GM10847 (cell line): ENCODE measurements around the gene ALDH8A1.

Source experiments
- POLR2A ChIP-seq: IDR thresholded peaks from 2 replicates; pipeline ENCODE4 v1.6.1; 2011; ENCODE audit not compliant: insufficient read length; ENCODE audit errors: extremely low read depth

ALDH8A1 gene

DNA sequence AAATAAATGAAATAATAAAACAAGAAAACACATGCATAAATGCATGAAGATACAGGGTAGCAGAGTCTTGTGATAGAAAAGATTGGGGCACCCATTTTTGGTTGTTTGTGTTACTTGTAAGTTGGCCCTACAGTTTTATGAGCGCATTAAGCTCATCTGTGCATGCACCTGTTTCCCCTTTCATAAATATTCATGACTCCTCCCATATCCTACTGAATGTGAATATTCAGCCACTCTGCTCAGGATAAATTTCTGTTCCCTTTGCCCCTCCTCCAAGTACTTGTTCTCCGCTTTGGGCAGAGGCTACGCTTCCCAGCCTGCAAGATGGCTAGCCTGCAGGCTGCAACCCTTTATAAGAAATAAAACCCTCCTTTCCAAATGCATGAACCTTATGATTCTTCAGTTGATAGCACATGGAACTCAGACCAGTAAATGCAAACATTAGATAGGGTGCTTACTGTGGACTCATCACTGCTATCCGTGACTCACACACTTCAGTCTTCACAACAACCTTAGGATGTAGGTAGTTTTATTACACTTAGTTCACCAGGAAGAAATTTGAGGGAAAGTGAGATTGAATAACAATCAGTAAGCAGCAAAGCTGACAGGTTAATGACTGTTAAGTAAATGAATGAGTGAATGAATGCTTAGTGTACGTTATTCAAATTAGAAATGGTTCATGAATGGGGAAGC lies 15.0 kb downstream of the ALDH8A1 start:
- TF ChIP-seq POLR2A: no peak

DNA sequence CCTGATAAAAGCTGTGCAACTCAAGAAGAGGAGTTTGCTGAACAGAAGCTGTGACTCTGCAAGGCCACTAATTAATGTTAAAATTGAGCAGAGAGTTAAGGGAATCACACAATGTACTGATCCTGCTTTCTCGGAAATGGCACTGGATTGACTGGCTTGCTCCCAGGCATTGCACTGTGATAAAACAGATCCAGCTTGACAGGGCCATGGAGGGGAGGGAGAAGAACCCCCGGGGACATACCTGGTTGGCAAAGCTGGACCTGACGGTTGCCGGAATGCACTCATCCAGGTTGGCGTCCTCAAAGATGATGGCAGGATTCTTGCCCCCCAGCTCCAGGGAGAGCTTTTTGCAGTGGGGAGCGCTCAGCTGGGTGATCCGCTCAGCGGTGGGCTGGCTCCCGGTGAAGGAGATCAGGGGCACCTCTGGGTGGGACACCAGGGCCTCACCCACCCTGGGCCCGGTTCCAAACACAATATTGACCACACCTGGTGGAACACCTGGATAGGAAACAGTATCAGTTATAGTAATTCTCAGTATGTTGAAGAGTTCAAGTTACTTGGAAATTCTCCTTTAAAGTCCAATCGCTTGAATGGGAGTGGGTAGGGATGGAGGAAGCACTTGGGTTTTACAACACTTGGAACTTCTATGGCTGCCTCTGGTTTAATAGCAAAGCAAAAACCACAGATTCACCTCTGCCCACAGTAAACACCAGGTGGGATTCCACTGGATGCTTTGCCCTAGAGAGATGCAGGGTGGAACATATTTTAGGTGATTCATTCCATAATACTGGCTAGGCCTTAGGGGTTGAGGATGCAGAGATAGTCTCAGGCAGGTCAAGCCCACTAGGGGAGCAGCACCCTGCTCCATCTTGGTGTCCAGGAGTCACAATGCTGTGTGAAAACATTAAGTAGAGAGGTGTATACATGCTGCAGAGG lies 17.1 kb downstream of the ALDH8A1 start:
- TF ChIP-seq POLR2A: no peak

DNA sequence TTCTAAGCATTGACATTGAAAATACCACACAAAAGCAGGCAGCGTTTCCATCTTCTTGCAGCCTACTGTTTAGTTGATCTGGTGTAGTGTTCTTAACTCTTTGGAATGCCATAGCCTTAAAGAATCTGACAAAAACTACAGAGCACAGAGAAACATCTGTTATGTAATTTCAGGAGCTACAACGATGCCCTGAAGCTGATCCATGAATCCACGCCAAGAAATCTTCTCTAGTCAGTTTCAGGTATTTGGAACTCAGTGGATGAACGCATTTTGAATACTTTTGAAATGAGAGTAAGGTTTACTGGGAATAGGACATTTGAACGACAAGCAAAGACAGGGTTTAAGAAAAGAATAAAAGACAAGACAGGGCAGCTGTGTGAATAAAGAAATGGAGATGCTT lies 17.8 kb downstream of the ALDH8A1 start:
- no peak for TF ChIP-seq POLR2A

DNA sequence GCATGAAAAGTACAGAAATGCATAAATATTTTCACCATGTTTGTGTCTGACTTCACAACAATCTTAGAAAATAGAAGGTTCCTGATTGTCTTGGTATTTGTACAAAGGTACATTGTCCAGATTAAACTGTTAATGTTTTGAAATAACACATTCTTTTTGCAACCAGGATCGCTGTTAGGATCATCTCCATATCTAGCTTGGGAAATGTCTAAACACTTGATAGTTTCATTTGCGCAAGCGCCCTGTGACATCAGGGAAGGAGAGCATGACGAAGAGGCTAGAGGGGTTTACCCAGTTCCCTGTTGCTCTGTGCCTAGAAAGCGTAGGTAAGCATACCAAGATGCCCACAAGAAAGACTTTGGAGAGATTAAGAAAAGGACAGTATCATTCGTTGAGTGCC lies 19.4 kb downstream of the ALDH8A1 start:
- no peak for TF ChIP-seq POLR2A

DNA sequence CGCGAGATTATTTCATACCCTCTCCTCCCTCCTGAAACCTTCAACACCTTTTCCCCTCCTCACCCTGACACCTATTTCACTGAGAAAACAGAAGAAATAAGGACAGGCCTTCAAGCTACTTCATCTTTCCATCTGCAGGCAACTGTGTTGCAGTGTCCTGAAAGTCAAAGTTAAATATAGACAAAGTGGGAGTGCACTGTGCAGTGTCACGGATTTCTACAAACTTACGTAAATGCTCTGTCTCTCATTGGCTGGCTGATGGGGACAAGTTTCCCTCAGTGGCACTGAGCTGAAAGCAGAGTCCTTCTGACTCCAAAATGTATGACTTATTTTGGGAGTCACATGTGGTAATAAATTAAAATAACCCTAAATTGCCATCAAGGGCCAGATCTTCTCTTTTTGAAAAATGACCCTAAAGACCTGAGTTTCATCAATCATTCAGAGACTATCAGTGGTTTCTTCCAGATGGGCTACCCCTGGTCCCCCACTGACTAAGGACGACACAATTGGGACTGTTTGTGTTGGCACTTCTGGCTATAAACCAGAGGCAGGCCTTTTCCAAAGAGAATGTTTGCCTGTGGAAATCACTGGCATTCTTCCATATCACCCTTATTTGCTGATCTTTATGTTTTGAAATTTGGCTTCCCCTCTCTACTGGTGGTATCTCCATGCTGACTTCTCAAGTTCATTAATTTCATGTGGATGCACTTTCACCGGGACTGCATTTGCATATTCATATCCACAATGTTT lies 21.6 kb downstream of the ALDH8A1 start:
- TF ChIP-seq POLR2A: no peak

GRCh38 chr6:134925800-134926199 lies 24.1 kb downstream of the ALDH8A1 start:
- TF ChIP-seq POLR2A: no peak

DNA sequence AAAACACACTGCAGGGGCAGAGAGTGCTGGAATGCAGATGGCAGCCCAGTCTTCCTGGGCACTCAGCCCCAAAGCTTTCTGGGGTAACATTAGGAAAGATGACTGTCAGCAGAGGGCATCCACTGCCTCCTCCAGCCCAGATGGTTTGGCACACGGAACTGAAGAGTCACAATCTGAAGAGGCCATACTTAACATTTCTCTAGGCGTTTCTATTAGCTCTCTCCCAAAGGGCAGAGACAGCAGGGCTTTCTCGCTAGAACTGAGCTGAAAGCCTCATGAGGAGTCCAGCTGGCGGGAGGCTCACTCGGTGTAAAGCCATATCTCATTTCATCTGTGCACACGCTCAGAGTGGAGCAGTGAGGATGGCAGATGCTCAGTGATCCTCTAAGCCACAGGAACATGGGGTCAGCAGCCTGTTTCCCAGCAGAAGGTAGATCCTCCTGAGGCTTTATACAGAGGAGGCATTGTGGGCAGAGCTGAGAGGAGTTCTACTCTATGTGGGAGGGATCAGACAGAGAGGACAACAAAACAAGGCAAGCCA lies 28.1 kb downstream of the ALDH8A1 start:
- no peak for TF ChIP-seq POLR2A

DNA sequence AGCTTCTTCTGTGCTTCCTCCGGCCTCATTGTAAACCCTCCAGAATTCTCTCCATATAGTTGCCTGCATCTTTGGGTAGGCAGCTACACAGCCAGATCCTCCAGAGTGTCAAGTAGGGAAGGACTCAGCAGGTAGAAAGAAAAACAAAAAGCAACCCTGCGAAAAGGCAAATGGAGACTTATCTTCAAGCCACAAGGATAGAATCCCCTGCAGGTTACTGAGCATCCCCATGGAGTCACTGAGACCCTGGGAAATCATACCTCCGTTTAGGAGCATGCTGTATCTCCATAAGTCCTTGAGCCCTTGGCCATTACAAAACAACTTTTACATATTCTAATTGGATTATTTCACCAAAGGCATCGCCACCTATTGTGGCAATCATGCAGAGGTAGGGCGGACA lies 28.6 kb downstream of the ALDH8A1 start:
- TF ChIP-seq POLR2A: no peak

DNA sequence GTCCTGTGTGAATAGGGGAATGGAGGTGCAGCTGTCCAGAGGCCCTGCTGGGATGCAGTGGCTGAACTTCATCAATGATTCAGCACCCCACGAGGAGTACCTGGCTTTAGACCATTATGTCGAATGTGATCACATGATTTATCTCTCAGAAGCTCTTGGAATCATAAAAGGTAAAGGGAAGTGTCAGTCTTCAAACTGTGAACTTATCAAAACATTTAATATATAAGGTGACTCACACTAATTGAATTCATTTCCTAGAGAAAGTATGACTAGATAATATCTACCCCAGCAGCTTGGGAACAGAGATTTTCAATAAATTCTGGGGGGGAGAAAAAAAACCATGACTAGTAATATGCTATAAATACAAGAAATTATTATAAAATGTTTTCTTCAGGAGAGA lies 29.5 kb downstream of the ALDH8A1 start:
- no peak for TF ChIP-seq POLR2A

- TF ChIP-seq POLR2A: no peak
Measured at GRCh38 chr6:134918418-134918961, 31.4 kb downstream of the ALDH8A1 start.

DNA sequence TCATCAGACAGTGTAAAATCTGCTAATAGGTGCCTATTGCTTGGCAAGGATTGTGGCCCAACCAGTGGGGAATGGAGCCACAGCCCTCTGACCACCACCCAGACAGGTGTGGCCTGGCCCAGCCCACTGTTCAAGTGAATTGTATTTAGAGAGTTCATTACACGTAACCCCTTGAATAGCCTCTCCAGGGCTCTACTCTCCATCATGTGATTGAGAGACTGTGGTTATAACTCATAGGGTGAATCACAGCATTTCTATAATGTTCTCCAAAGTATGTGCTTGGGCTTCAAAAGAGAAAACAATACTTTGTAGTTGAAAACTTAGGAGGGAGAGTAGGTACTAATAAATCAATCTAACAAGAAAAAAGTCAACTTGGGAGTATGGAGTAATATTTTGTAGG lies 38.4 kb downstream of the ALDH8A1 start:
- no peak for TF ChIP-seq POLR2A

GRCh38 chr6:134910593-134910935 lies 39.3 kb downstream of the ALDH8A1 start:
- TF ChIP-seq POLR2A: no peak

DNA sequence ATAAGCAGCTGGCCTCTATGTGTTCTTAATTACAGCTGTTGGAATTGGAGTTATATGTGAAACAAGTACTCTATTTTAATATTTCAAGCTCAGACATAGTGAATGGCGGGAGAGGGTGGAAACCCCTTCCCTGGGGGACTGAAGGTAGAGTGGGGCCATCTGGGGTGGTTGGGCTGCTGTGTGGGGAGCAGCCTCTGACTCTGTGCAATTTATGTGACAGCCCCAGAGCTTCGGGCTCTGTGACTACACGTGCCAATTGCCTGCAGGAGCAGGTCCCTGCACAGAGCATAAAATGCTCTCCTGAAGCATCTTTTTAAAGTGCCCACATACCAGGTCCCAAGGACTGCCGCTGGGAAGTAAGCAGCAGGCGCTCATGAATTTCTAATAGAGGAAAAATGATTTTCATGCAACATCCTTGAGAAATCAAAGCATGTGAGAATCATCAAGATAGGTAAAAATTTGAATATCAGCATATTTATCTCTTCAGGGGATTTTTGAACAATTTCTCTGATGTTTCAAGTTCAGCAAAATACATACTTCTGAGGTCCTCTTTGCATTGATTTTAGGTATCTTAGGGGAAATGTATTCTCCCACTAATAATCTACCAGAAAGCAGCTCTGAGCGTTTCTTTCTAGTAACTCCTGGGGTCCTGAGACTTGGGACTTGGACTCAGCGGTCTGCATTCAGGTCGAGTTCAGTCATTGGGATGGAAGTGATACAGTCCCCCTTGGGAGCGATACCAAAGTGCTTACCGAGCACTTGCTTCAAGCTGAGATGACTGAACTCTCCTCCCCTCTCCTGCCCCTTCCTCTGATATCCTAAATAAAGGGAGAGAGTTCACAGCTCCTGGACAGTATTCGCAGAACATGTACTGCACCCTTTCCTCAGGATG lies 40.0 kb downstream of the ALDH8A1 start:
- TF ChIP-seq POLR2A: no peak

DNA sequence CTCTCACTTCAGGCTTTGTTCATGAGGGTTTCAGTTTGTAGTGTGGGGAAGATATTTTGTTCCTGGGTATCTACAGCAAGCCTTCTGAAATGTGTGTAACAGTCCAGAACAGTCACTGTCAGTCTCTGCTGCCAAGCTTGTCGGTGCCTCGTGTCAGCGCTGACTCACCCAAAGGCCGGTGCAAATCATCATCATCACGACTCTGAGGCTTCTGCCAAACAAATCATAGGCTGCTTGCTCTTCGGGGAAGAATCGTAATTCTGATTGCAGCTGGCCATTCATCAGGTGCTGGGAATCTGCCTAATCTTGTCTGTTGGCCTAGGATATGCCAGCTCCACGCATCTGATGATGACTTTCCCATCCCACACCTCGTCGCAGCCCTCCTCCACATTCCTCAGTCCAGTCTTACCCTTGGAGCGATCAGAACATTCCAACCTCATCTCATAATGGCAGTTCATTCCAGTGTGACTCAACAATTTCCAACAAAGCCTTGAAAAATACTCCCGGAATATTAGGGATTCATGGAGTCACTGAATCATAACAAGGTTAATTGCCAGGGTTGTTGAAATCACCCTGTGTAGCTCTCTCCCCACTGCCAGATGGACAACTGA lies 40.9 kb downstream of the ALDH8A1 start:
- TF ChIP-seq POLR2A: no peak
